Muscle of leg (tissue), 11 donors: Measurements from ENCODE around the gene LARP4B. TPM values are rescaled to one million over a fixed set of nuclear protein-coding genes. Genes with fewer than 3 reads are reported as not detected.
"Not testable (repeated sequence)": the region's sequence is repeated elsewhere in the genome, so short reads cannot be mapped to it uniquely, and the experiment has no call there.

Experiments
- DNase-seq: peaks from one replicate; pipeline ENCODE4 v3.0.0; 2013
- H3K27ac ChIP-seq: one replicate; pipeline ENCODE4 v1.5.1; 2013; ENCODE audit warnings: mild to moderate bottlenecking, low read length, control low read depth
- H3K27me3 ChIP-seq: one replicate; pipeline ENCODE4 v1.6.1; 2013; ENCODE audit warnings: low read length; ENCODE audit not compliant: control insufficient read depth, insufficient read depth
- H3K36me3 ChIP-seq: one replicate; pipeline ENCODE4 v1.6.1; 2013; ENCODE audit warnings: low read length; ENCODE audit not compliant: control insufficient read depth, insufficient read depth
- H3K4me1 ChIP-seq: one replicate; pipeline ENCODE4 v1.6.1; 2013; ENCODE audit warnings: low read length; ENCODE audit not compliant: control insufficient read depth, insufficient read depth
- H3K4me3 ChIP-seq: one replicate; pipeline ENCODE4 v1.5.1; 2013; ENCODE audit warnings: low read length, control low read depth
- H3K9me3 ChIP-seq: replicated peaks from 2 replicates; pipeline ENCODE4 v1.6.1; 2013; ENCODE audit warnings: low read depth, low read length; ENCODE audit not compliant: control insufficient read depth
- WGBS: methylation state at CpG from one replicate; pipeline ENCODE4 v1.1.5; 2013; ENCODE audit warnings: missing lambda C conversion rate; ENCODE audit not compliant: insufficient coverage; 5-methylcytosine and 5-hydroxymethylcytosine counted together
- polyA plus RNA-seq, 8 donors: library from polyadenylated mRNA; unstranded; fragments of 120-200 nt; gene quantifications; one replicate each; pipeline versions ENCODE4 v1.2.1 to v1.2.3, GENCODE V29; 2013; ENCODE audit warnings: inconsistent platforms in 1 of 8, low replicate concordance in 1 of 8; ENCODE audit not compliant: insufficient read length in 8 of 8, insufficient read depth in 1 of 8
- total RNA-seq: library from RNA; stranded (reverse); fragments of 120-200 nt; gene quantifications from one replicate; pipeline ENCODE4 v1.2.4, GENCODE V29; 2013

LARP4B gene
- total and polyA plus RNA-seq, 9 donors, result 35.8 to 84.5 (median 54.8) TPM

GRCh38 chr10:774223-774622 lies 157.3 kb downstream of the LARP4B start:
- no peak overlapping the region for H3K27ac ChIP-seq
- H3K27me3 ChIP-seq, result no peaks in the 10 kb centered on the region
- no peak overlapping the region for H3K4me3 ChIP-seq
- DNase-seq, result no peak
- WGBS, result 82% methylated on average over 13 of the region's 13 CpGs
- H3K9me3 ChIP-seq, result peaks cover 4% of the 10 kb centered on the region
- H3K36me3 ChIP-seq, result no peaks in the 10 kb centered on the region
- H3K4me1 ChIP-seq, result no peaks in the 10 kb centered on the region

GRCh38 chr10:773562-774161 lies 157.8 kb downstream of the LARP4B start:
- no peaks in the 10 kb centered on the region for H3K27me3 ChIP-seq
- 81% methylated on average over 27 of the region's 27 CpGs for WGBS
- H3K4me1 ChIP-seq, result no peaks in the 10 kb centered on the region
- no peak for DNase-seq
- H3K4me3 ChIP-seq, result no peak overlapping the region
- H3K9me3 ChIP-seq, result peaks cover 4% of the 10 kb centered on the region
- H3K27ac ChIP-seq, result no peak overlapping the region
- no peaks in the 10 kb centered on the region for H3K36me3 ChIP-seq

- peaks cover 11% of the 10 kb centered on the region for H3K9me3 ChIP-seq
- 66% methylated on average over 5 of the region's 14 CpGs for WGBS
These were observed 159.3 kb downstream of the LARP4B start for GRCh38 chr10:772227-772637.

GRCh38 chr10:771647-772046 lies 159.9 kb downstream of the LARP4B start:
- no peaks in the 10 kb centered on the region for H3K27me3 ChIP-seq
- DNase-seq, result no peak
- no peaks in the 10 kb centered on the region for H3K4me1 ChIP-seq
- peaks cover 12% of the 10 kb centered on the region for H3K9me3 ChIP-seq
- no peak overlapping the region for H3K27ac ChIP-seq
- 82% methylated on average over 4 of the region's 10 CpGs for WGBS
- H3K36me3 ChIP-seq, result no peaks in the 10 kb centered on the region
- no peak overlapping the region for H3K4me3 ChIP-seq

More at GRCh38 chr10:772227-772637, 159.3 kb downstream of the LARP4B start:
- Histone ChIP-seq H3K4me3 (no peak overlapping the region), H3K4me1 (no peaks in the 10 kb centered on the region), H3K36me3 (no peaks in the 10 kb centered on the region), H3K27ac (no peak overlapping the region), H3K27me3 (no peaks in the 10 kb centered on the region)
- DNase-seq, result no peak

- H3K36me3 ChIP-seq, result no peaks in the 10 kb centered on the region
- no peak for DNase-seq
- no peak overlapping the region for H3K27ac ChIP-seq
- no peaks in the 10 kb centered on the region for H3K27me3 ChIP-seq
- H3K9me3 ChIP-seq, result peaks cover 12% of the 10 kb centered on the region
- H3K4me1 ChIP-seq, result no peaks in the 10 kb centered on the region
- 96% methylated on average over 11 of the region's 15 CpGs for WGBS
- no peak overlapping the region for H3K4me3 ChIP-seq
These were observed 160.5 kb downstream of the LARP4B start for GRCh38 chr10:770975-771374.

- peaks cover 12% of the 10 kb centered on the region for H3K9me3 ChIP-seq
- not testable (repeated sequence) for H3K4me3 ChIP-seq, H3K4me1 ChIP-seq, H3K27me3 ChIP-seq, H3K36me3 ChIP-seq, DNase-seq, H3K27ac ChIP-seq
- WGBS, result 93% methylated on average over 6 of the region's 13 CpGs
These were observed 161.3 kb downstream of the LARP4B start for GRCh38 chr10:770048-770712.

GRCh38 chr10:767794-768193 lies 163.7 kb downstream of the LARP4B start:
- no peak overlapping the region for H3K27ac ChIP-seq
- WGBS, result no CpG with 5 or more reads among the region's 2 CpGs
- no peak for DNase-seq
- H3K4me1 ChIP-seq, result no peaks in the 10 kb centered on the region
- H3K4me3 ChIP-seq, result no peak overlapping the region
- H3K27me3 ChIP-seq, result no peaks in the 10 kb centered on the region
- peaks cover 12% of the 10 kb centered on the region for H3K9me3 ChIP-seq
- no peaks in the 10 kb centered on the region for H3K36me3 ChIP-seq

GRCh38 chr10:767211-767610 lies 164.3 kb downstream of the LARP4B start:
- no CpG with 5 or more reads among the region's 1 CpG for WGBS
- H3K36me3 ChIP-seq, result no peaks in the 10 kb centered on the region
- no peaks in the 10 kb centered on the region for H3K4me1 ChIP-seq
- H3K9me3 ChIP-seq, result peaks cover 12% of the 10 kb centered on the region
- no peak overlapping the region for H3K27ac ChIP-seq
- H3K27me3 ChIP-seq, result no peaks in the 10 kb centered on the region
- no peak overlapping the region for H3K4me3 ChIP-seq
- no peak for DNase-seq

- no peaks in the 10 kb centered on the region for H3K36me3 ChIP-seq
- peaks cover 2% of the 10 kb centered on the region for H3K27me3 ChIP-seq
- H3K4me3 ChIP-seq, result no peak overlapping the region
- no peak overlapping the region for H3K27ac ChIP-seq
- H3K9me3 ChIP-seq, result peaks cover 8% of the 10 kb centered on the region
- no peaks in the 10 kb centered on the region for H3K4me1 ChIP-seq
- no peak for DNase-seq
These were observed 170.1 kb downstream of the LARP4B start for GRCh38 chr10:761376-761775.

- no peak for DNase-seq
- H3K27me3 ChIP-seq, result peaks cover 2% of the 10 kb centered on the region
- no peaks in the 10 kb centered on the region for H3K36me3 ChIP-seq
- H3K4me1 ChIP-seq, result no peaks in the 10 kb centered on the region
- no CpG with 5 or more reads among the region's 2 CpGs for WGBS
- H3K4me3 ChIP-seq, result no peak overlapping the region
- peaks cover 8% of the 10 kb centered on the region for H3K9me3 ChIP-seq
- no peak overlapping the region for H3K27ac ChIP-seq
These were observed 170.9 kb downstream of the LARP4B start for GRCh38 chr10:760622-761021.
